Liver (tissue), 9 donors: ENCODE data around the gene VAMP1. TPM values are rescaled to one million over a fixed set of nuclear protein-coding genes. Genes with fewer than 3 reads are reported as not detected.

ENCODE experiments used
- DNase-seq: peaks from one replicate; pipeline ENCODE4 v3.0.0-alpha.2; 2017; ENCODE audit warnings: low spot score
- H3K27ac ChIP-seq, 2 donors: one replicate each; pipeline ENCODE4 v1.7.0; 2013; ENCODE audit warnings: inconsistent platforms in 2 of 2, low read length in 2 of 2, control low read depth in 1 of 2, low read depth in 1 of 2, mild to moderate bottlenecking in 1 of 2
- H3K27me3 ChIP-seq, 4 donors: one replicate each; pipeline versions ENCODE4 v1.6.1 to v1.7.0; 2013; ENCODE audit warnings: low read length in 3 of 4, inconsistent platforms in 1 of 4, mild to moderate bottlenecking in 1 of 4, moderate library complexity in 1 of 4; ENCODE audit not compliant: control insufficient read depth in 4 of 4, insufficient read depth in 4 of 4
- H3K36me3 ChIP-seq, 4 donors: one replicate each; pipeline versions ENCODE4 v1.6.1 to v1.7.0; 2013; ENCODE audit warnings: low read length in 3 of 4, mild to moderate bottlenecking in 3 of 4, low read depth in 1 of 4, moderate library complexity in 1 of 4; ENCODE audit not compliant: control insufficient read depth in 4 of 4, insufficient read depth in 3 of 4
- H3K4me1 ChIP-seq, 4 donors: one replicate each; pipeline versions ENCODE4 v1.6.1 to v1.7.0; 2013; ENCODE audit warnings: low read length in 3 of 4, mild to moderate bottlenecking in 3 of 4, moderate library complexity in 1 of 4; ENCODE audit not compliant: control insufficient read depth in 4 of 4, insufficient read depth in 4 of 4
- H3K4me3 ChIP-seq, 3 donors: one replicate each; pipeline versions ENCODE4 v1.6.1 to v1.7.0; 2013; ENCODE audit warnings: low read length in 3 of 3, control low read depth in 1 of 3, low read depth in 1 of 3, mild to moderate bottlenecking in 1 of 3
- H3K9ac ChIP-seq, 2 donors: one replicate each; pipeline ENCODE4 v1.7.0; 2013; ENCODE audit warnings: low read length in 2 of 2, mild to moderate bottlenecking in 2 of 2, moderate library complexity in 2 of 2, control low read depth in 1 of 2, low read depth in 1 of 2
- H3K9me3 ChIP-seq, 4 donors: one replicate each; pipeline versions ENCODE4 v1.6.1 to v1.7.0; 2013; ENCODE audit warnings: low read length in 3 of 4; ENCODE audit not compliant: control insufficient read depth in 4 of 4
- ATF3 ChIP-seq: IDR thresholded peaks from 2 replicates; pipeline ENCODE4 v1.6.1; 2016; ENCODE audit warnings: antibody characterized with exemption
- EGR1 ChIP-seq, 2 donors: IDR thresholded peaks; 2 replicates each; pipeline ENCODE4 v1.6.1; 2016 to 2018; ENCODE audit warnings: antibody characterized with exemption in 2 of 2, low read depth in 2 of 2
- FOXA1 ChIP-seq: IDR thresholded peaks from 2 replicates; pipeline ENCODE4 v1.6.1; 2016; ENCODE audit warnings: antibody characterized with exemption
- FOXA2 ChIP-seq: IDR thresholded peaks from 2 replicates; pipeline ENCODE4 v1.6.1; 2016; ENCODE audit warnings: antibody characterized with exemption
- GABPA ChIP-seq, 2 donors: IDR thresholded peaks in 1 of 2; conservative IDR thresholded peaks in 1 of 2; 2 replicates each; pipeline ENCODE4 v1.6.1; 2016; ENCODE audit warnings: antibody characterized with exemption in 2 of 2, mild to moderate bottlenecking in 1 of 2, moderate library complexity in 1 of 2
- HNF4A ChIP-seq, 2 donors: conservative IDR thresholded peaks; 2 replicates each; pipeline ENCODE4 v1.6.1; 2016; ENCODE audit warnings: antibody characterized with exemption in 2 of 2, mild to moderate bottlenecking in 2 of 2
- HNF4G ChIP-seq: IDR thresholded peaks from 2 replicates; pipeline ENCODE4 v1.6.1; 2016; ENCODE audit warnings: antibody characterized with exemption
- JUND ChIP-seq, 2 donors: IDR thresholded peaks; 2 replicates each; pipeline ENCODE4 v1.6.1; 2016; ENCODE audit warnings: antibody characterized with exemption in 2 of 2
- RAD21 ChIP-seq, 2 donors: IDR thresholded peaks; 2 replicates each; pipeline ENCODE4 v1.6.1; 2016; ENCODE audit warnings: antibody characterized with exemption in 2 of 2, mild to moderate bottlenecking in 2 of 2
- REST ChIP-seq: IDR thresholded peaks from 2 replicates; pipeline ENCODE4 v1.6.1; 2016; ENCODE audit warnings: antibody characterized with exemption, mild to moderate bottlenecking
- RXRA ChIP-seq, 2 donors: IDR thresholded peaks; 2 replicates each; pipeline ENCODE4 v1.6.1; 2017 to 2018; ENCODE audit warnings: antibody characterized with exemption in 2 of 2, mild to moderate bottlenecking in 1 of 2
- SP1 ChIP-seq: IDR thresholded peaks from 2 replicates; pipeline ENCODE4 v1.6.1; 2018; ENCODE audit warnings: antibody characterized with exemption, mild to moderate bottlenecking
- TAF1 ChIP-seq: conservative IDR thresholded peaks from 2 replicates; pipeline ENCODE4 v1.6.1; 2016; ENCODE audit warnings: antibody characterized with exemption, mild to moderate bottlenecking
- YY1 ChIP-seq: IDR thresholded peaks from 2 replicates; pipeline ENCODE4 v1.6.1; 2016; ENCODE audit warnings: antibody characterized with exemption, mild to moderate bottlenecking
- WGBS: extraction: QIAGEN DNeasy Blood & Tissue Kit; methylation state at CpG from one replicate; pipeline ENCODE4 v1.1.7; 2013; 5-methylcytosine and 5-hydroxymethylcytosine counted together
- polyA plus RNA-seq, 2 donors: library from polyadenylated mRNA; stranded (reverse) in 1 of 2; unstranded in 1 of 2; fragments of 200-250 nt in 1 of 2; fragments of >200 nt in 1 of 2; fragmentation: Nextera tagmentation in 1 of 2; extraction: Ambion mirVana in 1 of 2; gene quantifications; one replicate each; pipeline versions ENCODE4 v1.2.1 to v1.2.3, GENCODE V29; 2013 to 2015
- total RNA-seq, 2 donors: library from RNA; depleted of rRNA; stranded (reverse); fragments of >200 nt; gene quantifications; one replicate each; pipeline ENCODE4 v1.2.3, GENCODE V29; 2014
- TF ChIP-seq, protein P1 (sequence below): IDR thresholded peaks from 2 replicates; pipeline ENCODE4 v1.6.1; 2016; ENCODE audit warnings: antibody characterized with exemption
- TF ChIP-seq, protein P2 (sequence below): fragments of 150-350 bp; IDR thresholded peaks from 2 replicates; pipeline ENCODE4 v1.5.1; 2017; ENCODE audit warnings: improper control_type of control experiment, low read depth, low read length; ENCODE audit not compliant: missing input control
- TF ChIP-seq, protein P3 (sequence below): IDR thresholded peaks from 2 replicates; pipeline ENCODE4 v1.6.1; 2016; ENCODE audit warnings: antibody characterized with exemption
- donor health status: healthy.
- donor health status: healthy.
- donor health status: healthy.
- donor health status: healthy.
- donor health status: healthy.

VAMP1 gene
- total and polyA plus RNA-seq, 4 donors = 2.4 to 6.4 (median 5.0) TPM

GRCh38 chr12:6494258-6494743, 23.8 kb upstream of the VAMP1 start:
- TF ChIP-seq RAD21 (IDR thresholded peaks at IDR 0.05) (peak in 1 of 2 donors; percentile 4), FOXA1 (no peak), YY1 (no peak), JUND (IDR thresholded peaks at IDR 0.05) (no peak), HNF4A (conservative IDR thresholded peaks at IDR 0.05) (no peak)
- TF ChIP-seq, protein P1, sequence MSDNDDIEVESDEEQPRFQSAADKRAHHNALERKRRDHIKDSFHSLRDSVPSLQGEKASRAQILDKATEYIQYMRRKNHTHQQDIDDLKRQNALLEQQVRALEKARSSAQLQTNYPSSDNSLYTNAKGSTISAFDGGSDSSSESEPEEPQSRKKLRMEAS = peak; percentile 50
- TF ChIP-seq, protein P2, sequence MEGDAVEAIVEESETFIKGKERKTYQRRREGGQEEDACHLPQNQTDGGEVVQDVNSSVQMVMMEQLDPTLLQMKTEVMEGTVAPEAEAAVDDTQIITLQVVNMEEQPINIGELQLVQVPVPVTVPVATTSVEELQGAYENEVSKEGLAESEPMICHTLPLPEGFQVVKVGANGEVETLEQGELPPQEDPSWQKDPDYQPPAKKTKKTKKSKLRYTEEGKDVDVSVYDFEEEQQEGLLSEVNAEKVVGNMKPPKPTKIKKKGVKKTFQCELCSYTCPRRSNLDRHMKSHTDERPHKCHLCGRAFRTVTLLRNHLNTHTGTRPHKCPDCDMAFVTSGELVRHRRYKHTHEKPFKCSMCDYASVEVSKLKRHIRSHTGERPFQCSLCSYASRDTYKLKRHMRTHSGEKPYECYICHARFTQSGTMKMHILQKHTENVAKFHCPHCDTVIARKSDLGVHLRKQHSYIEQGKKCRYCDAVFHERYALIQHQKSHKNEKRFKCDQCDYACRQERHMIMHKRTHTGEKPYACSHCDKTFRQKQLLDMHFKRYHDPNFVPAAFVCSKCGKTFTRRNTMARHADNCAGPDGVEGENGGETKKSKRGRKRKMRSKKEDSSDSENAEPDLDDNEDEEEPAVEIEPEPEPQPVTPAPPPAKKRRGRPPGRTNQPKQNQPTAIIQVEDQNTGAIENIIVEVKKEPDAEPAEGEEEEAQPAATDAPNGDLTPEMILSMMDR = no peak
- H3K36me3 ChIP-seq = peaks cover 2 to 24% (median 6%) of the 10 kb centered on the region in 4 donors
- peaks cover 2 to 32% (median 20%) of the 10 kb centered on the region in 4 donors for H3K4me1 ChIP-seq
- WGBS = 2% methylated on average over 14 of the region's 14 CpGs
- peak overlapping the region; percentile 53 to 79 (median 77) for H3K4me3 ChIP-seq
- peak overlapping the region in 1 of 2 donors; percentile 8 for H3K9ac ChIP-seq
- H3K9me3 ChIP-seq = no peaks in the 10 kb centered on the region
- H3K27ac ChIP-seq = peak overlapping the region; percentile 90 to 100
- no peaks in the 10 kb centered on the region for H3K27me3 ChIP-seq
- no peak for DNase-seq

DNA sequence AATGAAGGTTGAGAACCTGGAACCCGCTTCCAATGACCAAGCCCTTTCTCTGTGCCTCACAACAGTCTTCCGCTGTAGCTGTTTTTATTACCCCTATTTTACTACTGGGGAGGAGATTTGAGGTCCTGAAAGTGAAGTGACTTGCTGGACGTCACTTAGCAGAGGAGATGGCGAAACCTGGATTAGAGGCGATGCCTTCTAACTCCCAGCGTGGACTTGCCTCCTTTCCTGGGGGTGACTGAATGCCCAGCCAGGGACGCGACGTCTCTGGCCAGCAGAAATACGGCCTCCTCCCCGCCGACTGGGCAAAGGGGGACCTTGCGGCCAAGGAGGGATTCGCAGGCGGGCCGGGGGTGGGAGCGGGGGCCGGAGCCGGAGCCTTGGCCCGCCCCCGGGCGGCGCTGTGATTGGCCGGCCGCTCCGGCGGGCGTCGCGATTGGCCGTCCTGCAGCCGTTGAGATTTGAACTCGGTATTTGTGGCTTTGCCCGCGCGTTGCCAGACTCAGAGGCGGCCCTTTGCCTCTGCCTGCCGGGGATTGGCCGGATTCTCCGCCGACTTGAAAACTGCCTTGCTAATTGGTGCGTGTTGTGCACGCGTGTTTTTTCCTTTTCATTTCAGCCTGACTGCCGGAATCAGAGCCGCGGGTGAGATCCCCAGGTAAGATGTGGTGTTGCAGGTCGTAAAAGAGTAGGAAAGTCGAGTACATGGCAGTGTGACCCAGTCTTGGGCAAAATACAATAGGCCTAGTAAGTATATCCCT, 23.2 kb upstream of the VAMP1 start, which contains the start of gene NCAPD2:
Gene NCAPD2 (plus strand): TSS at position 606 of the 761 bp plus-strand sequence. CDS start 997 bp downstream, outside the sequence.
- TF ChIP-seq, protein P3, sequence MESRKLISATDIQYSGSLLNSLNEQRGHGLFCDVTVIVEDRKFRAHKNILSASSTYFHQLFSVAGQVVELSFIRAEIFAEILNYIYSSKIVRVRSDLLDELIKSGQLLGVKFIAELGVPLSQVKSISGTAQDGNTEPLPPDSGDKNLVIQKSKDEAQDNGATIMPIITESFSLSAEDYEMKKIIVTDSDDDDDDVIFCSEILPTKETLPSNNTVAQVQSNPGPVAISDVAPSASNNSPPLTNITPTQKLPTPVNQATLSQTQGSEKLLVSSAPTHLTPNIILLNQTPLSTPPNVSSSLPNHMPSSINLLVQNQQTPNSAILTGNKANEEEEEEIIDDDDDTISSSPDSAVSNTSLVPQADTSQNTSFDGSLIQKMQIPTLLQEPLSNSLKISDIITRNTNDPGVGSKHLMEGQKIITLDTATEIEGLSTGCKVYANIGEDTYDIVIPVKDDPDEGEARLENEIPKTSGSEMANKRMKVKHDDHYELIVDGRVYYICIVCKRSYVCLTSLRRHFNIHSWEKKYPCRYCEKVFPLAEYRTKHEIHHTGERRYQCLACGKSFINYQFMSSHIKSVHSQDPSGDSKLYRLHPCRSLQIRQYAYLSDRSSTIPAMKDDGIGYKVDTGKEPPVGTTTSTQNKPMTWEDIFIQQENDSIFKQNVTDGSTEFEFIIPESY = no peak
- TF ChIP-seq GABPA (IDR thresholded peaks at IDR 0.05 in 1 of 2, conservative IDR thresholded peaks at IDR 0.05 in 1 of 2) = peak; percentile 30 to 66
- no peak for TF ChIP-seq EGR1 (IDR thresholded peaks at IDR 0.05; ENCODE audit: low read depth in 2 of 2)
- no peak for TF ChIP-seq FOXA1
- no peak for TF ChIP-seq HNF4A (conservative IDR thresholded peaks at IDR 0.05)
- TF ChIP-seq, protein P1 = no peak
- TF ChIP-seq FOXA2 = no peak
- TF ChIP-seq, protein P2 = peak; percentile 33
- peak in 1 of 2 donors; percentile 35 for TF ChIP-seq RAD21 (IDR thresholded peaks at IDR 0.05)
- TF ChIP-seq SP1 = no peak
- no peak for TF ChIP-seq YY1
- no peak for TF ChIP-seq TAF1
- no peak for TF ChIP-seq REST
- TF ChIP-seq ATF3 = no peak
- no peak for TF ChIP-seq HNF4G
- no peak for TF ChIP-seq JUND (IDR thresholded peaks at IDR 0.05)
- no peak for TF ChIP-seq RXRA (IDR thresholded peaks at IDR 0.05)
- Histone ChIP-seq H3K36me3 (peaks cover 0 to 19% (median 4%) of the 10 kb centered on the region in 4 donors), H3K27ac (peak within 1 kb of the TSS; percentile 90 to 100), H3K9ac (peak within 1 kb of the TSS; percentile 81 to 97), H3K27me3 (no peaks in the 10 kb centered on the region), H3K4me1 (peaks cover 2 to 32% (median 20%) of the 10 kb centered on the region in 4 donors), H3K9me3 (no peaks in the 10 kb centered on the region), H3K4me3 (peak within 1 kb of the TSS; percentile 77 to 89 (median 85))
- under 1% methylated on average over 49 of the region's 49 CpGs for WGBS
- DNase-seq = peak; percentile 93
